ENCODE results near the gene RPP38. TPM values are rescaled to one million over a fixed set of nuclear protein-coding genes. Genes with fewer than 3 reads are reported as not detected.
A peak's percentile ranks its signal among the peaks of the same experiment; 100 is the strongest.

RPP38 gene
- total RNA-seq = 19.4 and 20.3 TPM in 2 replicates

DNA sequence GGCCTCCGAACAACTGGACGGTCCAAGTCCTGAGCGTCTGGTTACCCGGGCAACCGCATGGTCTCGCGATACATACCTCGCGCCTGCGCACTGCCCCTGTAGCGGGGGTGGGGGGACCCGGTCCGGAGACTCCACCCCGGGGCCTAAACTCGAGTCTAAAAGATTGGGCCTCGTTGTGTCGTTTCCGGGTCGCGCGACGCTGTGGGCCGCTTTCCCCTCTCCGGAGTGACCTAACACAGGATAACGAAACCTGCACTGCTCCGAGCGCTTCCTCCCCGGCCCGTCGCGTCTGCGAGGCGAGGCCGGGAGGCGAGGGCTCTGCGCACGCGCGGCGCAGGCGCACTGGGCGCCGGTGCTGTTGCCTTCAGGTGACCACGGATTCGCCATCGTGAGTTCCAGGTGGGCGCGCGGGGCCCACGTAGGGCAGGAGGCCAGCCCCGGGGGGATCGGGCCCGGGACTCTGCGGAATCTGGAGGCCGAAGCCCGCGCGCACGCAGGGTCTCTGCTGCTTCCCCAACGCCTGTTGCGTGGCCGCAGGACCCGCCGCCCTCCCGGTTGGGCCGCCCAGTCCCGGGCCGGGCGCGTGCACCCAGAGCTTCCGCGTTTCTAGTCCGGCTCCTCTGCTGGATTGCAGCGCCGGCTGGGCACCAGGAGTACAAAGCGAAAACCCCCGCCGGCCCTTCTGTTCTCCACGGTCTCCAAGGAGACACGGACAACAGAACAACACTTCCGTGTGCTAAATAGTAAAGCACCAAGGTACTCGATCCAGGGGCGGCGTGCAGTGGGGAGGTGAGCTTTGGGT is at the start of gene RPP38:
Gene RPP38, plus strand, starts transcription at position 345 of the 802 bp plus-strand sequence. CDS start 5,960 bp downstream, outside the sequence.
- DNase-seq (ENCODE audit: low spot score) = peak; percentile 91
- peak within 1 kb of the TSS; percentile 95 for H3K4me3 Mint-ChIP-seq (ENCODE audit: low read depth)
- intact Hi-C loops (cut with micrococcal nuclease) = loop anchor here (1.0 kb wide), 6 partner anchors 9 to 143 kb away; partner anchors contain the start of genes ACBD7, DCLRE1C and MEIG1
- no peaks in the 10 kb centered on the region for H3K9me3 Mint-ChIP-seq
- H3K36me3 Mint-ChIP-seq (ENCODE audit: low read depth) = peaks cover 30% of the 10 kb centered on the region
- H3K27me3 Mint-ChIP-seq (ENCODE audit: low read depth) = peaks cover 3% of the 10 kb centered on the region
- H3K4me1 Mint-ChIP-seq (ENCODE audit: low read depth) = peaks cover 21% of the 10 kb centered on the region
- H3K27ac Mint-ChIP-seq = peak within 1 kb of the TSS; percentile 98

- intact Hi-C loops (cut with micrococcal nuclease) = no loop called here
- DNase-seq (ENCODE audit: low spot score) = no peak
- Mint-ChIP-seq H3K4me3 (ENCODE audit: low read depth) (no peak overlapping the region), H3K27me3 (ENCODE audit: low read depth) (peaks cover 5% of the 10 kb centered on the region), H3K27ac (no peak overlapping the region), H3K36me3 (ENCODE audit: low read depth) (no peaks in the 10 kb centered on the region), H3K9me3 (peaks cover 3% of the 10 kb centered on the region), H3K4me1 (ENCODE audit: low read depth) (peaks cover 7% of the 10 kb centered on the region)
Measured at GRCh38 chr10:15049533-15049932, 47.6 kb upstream of the RPP38 start.

DNA sequence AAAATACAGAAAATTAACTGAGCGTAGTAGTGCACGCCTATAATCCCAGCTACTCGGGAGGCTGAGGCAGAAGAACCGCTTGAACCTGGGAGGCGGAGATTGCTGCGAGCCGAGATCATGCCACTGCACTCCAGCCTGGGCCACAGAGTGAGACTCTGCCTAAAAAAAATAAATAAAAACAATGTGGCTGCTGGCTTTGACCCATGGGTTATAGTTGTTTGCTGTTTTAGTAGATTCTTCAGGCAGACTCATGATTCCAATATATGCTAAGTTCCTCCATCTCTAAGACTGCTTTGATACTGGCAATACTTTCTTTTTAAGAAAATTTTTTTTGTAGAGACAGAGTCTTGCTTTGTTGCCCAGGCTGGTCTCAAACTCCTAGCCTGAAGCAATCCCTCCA is 45.0 kb upstream of the RPP38 start:
- Mint-ChIP-seq H3K27me3 (ENCODE audit: low read depth) (peaks cover 12% of the 10 kb centered on the region), H3K4me3 (ENCODE audit: low read depth) (no peak overlapping the region), H3K9me3 (no peaks in the 10 kb centered on the region), H3K4me1 (ENCODE audit: low read depth) (no peaks in the 10 kb centered on the region), H3K27ac (no peak overlapping the region), H3K36me3 (ENCODE audit: low read depth) (no peaks in the 10 kb centered on the region)
- intact Hi-C loops (cut with micrococcal nuclease) = no loop called here
- no peak for DNase-seq (ENCODE audit: low spot score)

DNA sequence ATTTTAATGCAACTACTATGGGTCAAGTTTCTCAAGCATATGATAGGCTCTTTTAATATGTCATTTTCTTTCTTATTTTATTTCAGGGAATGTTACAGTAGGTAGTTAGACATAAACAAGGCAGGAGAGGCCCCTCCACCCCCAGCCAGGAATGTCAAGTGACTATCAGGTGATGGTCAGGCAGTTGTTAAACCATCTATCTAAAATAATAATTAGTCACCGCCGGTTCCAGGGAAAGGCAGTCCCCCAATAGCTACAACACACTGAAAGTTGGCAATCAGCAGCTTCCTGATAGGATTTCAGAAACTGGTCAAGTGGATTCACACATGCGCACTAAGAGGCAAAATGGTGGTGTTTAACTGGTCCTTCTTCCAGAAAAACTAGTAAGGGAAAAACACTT is 44.1 kb upstream of the RPP38 start:
- intact Hi-C loops (cut with micrococcal nuclease) = no loop called here
- Mint-ChIP-seq H3K4me1 (ENCODE audit: low read depth) (no peaks in the 10 kb centered on the region), H3K9me3 (no peaks in the 10 kb centered on the region), H3K4me3 (ENCODE audit: low read depth) (no peak overlapping the region), H3K27ac (no peak overlapping the region), H3K36me3 (ENCODE audit: low read depth) (no peaks in the 10 kb centered on the region), H3K27me3 (ENCODE audit: low read depth) (peaks cover 16% of the 10 kb centered on the region)
- no peak for DNase-seq (ENCODE audit: low spot score)

DNA sequence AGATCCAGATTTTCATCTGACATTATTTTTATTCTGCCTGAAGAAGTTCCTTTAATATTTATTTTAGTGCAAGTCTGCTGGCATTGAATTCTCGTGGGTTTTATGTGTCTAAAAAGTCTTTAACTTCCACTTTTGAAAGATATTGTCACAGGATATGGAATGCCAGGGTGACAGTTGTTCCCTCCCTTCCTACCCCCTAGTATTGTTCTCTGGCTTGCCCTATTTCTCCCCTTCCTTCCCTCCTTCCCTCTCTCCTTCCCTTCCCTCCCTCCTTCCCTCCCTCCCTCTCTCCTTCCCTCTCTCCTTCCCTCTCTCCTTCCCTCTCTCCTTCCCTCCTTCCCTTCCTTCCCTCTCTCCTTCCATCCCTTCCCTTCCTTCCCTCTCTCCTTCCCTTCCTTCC is 38.5 kb upstream of the RPP38 start:
- Mint-ChIP-seq H3K4me1 (ENCODE audit: low read depth) (no peaks in the 10 kb centered on the region), H3K27ac (no peak overlapping the region), H3K9me3 (peaks cover 12% of the 10 kb centered on the region), H3K4me3 (ENCODE audit: low read depth) (no peak overlapping the region), H3K36me3 (ENCODE audit: low read depth) (no peaks in the 10 kb centered on the region), H3K27me3 (ENCODE audit: low read depth) (peaks cover 21% of the 10 kb centered on the region)
- no peak for DNase-seq (ENCODE audit: low spot score)
- intact Hi-C loops (cut with micrococcal nuclease) = no loop called here

DNA sequence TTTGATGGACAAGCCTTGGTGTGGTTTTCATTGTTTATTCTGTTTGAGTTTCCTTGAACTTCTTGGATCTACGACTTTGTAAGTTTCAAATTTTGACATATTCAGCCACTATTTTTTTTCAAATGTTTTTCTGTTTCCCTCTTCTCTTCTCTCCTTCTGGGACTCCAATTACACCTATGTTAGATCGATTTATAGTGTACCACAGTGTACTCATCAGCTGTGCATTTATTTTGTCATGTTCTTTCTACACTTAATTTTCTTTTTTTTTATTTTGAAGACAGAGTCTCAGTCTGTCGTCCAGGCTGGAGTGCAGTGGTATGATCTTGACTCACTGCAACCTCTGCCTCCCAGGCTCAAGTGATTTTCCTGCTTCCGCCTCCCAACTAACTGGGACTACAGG is 37.2 kb upstream of the RPP38 start:
- H3K36me3 Mint-ChIP-seq (ENCODE audit: low read depth) = no peaks in the 10 kb centered on the region
- peaks cover 12% of the 10 kb centered on the region for H3K9me3 Mint-ChIP-seq
- intact Hi-C loops (cut with micrococcal nuclease) = no loop called here
- H3K4me1 Mint-ChIP-seq (ENCODE audit: low read depth) = no peaks in the 10 kb centered on the region
- H3K27me3 Mint-ChIP-seq (ENCODE audit: low read depth) = peaks cover 18% of the 10 kb centered on the region
- no peak overlapping the region for H3K27ac Mint-ChIP-seq
- H3K4me3 Mint-ChIP-seq (ENCODE audit: low read depth) = no peak overlapping the region
- no peak for DNase-seq (ENCODE audit: low spot score)

DNA sequence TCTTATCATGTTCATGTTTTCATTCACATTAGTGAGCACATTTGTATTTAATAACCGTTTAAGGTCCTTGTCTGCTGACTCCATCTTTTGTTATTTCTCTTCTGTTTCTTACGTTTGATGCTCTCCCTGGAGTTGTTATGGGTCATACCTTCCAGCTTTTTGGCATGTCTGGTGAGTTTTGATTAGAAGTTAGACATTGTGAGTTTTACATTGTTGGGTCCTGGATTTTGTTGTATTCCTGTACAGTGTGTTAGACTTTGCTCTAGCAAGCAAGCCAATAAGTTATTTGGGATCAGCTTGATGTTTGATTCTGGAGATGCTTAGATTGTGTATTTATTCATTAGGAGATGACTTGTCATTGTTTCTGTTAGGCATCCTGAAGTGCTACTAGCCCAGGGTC is 36.5 kb upstream of the RPP38 start:
- intact Hi-C loops (cut with micrococcal nuclease) = no loop called here
- H3K9me3 Mint-ChIP-seq = peaks cover 12% of the 10 kb centered on the region
- peaks cover 3% of the 10 kb centered on the region for H3K4me1 Mint-ChIP-seq (ENCODE audit: low read depth)
- peaks cover 16% of the 10 kb centered on the region for H3K27me3 Mint-ChIP-seq (ENCODE audit: low read depth)
- no peaks in the 10 kb centered on the region for H3K36me3 Mint-ChIP-seq (ENCODE audit: low read depth)
- H3K27ac Mint-ChIP-seq = no peak overlapping the region
- H3K4me3 Mint-ChIP-seq (ENCODE audit: low read depth) = no peak overlapping the region
- DNase-seq (ENCODE audit: low spot score) = no peak

- Mint-ChIP-seq H3K36me3 (ENCODE audit: low read depth) (no peaks in the 10 kb centered on the region), H3K4me3 (ENCODE audit: low read depth) (no peak overlapping the region)
Measured at GRCh38 chr10:15067154-15067553, 30.0 kb upstream of the RPP38 start.

GRCh38 chr10:15068802-15069201 is 28.4 kb upstream of the RPP38 start:
- Mint-ChIP-seq H3K27me3 (ENCODE audit: low read depth) (peaks cover 7% of the 10 kb centered on the region), H3K9me3 (no peaks in the 10 kb centered on the region), H3K36me3 (ENCODE audit: low read depth) (no peaks in the 10 kb centered on the region), H3K4me1 (ENCODE audit: low read depth) (peaks cover 3% of the 10 kb centered on the region), H3K4me3 (ENCODE audit: low read depth) (no peak overlapping the region), H3K27ac (no peak overlapping the region)
- DNase-seq (ENCODE audit: low spot score) = no peak
- intact Hi-C loops (cut with micrococcal nuclease) = no loop called here

More at GRCh38 chr10:15067154-15067553, 30.0 kb upstream of the RPP38 start:
- Mint-ChIP-seq H3K27me3 (ENCODE audit: low read depth) (peaks cover 7% of the 10 kb centered on the region), H3K27ac (no peak overlapping the region), H3K9me3 (no peaks in the 10 kb centered on the region), H3K4me1 (ENCODE audit: low read depth) (peaks cover 3% of the 10 kb centered on the region)
- DNase-seq (ENCODE audit: low spot score) = no peak
- intact Hi-C loops (cut with micrococcal nuclease) = no loop called here

DNA sequence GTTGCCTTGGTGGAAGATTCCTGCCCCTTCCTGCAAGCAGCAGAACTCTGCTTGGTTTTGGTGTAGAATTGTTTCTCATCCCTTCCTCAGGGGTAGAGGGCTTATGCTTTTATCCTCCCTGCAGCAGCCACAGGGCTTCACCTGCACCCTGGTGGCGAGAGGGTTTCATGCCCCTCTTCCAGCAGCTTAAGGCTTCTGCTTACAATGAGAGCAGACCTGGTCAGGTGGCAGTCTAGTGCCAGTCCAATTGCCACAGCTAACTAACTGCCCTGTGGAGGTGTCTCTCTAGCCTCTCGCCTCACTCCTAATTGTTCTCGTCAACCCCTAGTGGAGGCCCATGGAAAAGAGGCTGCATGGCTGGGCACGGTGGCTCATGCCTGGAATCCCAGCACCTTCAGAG is 27.9 kb upstream of the RPP38 start:
- Mint-ChIP-seq H3K9me3 (no peaks in the 10 kb centered on the region), H3K27ac (no peak overlapping the region), H3K4me1 (ENCODE audit: low read depth) (peaks cover 3% of the 10 kb centered on the region), H3K27me3 (ENCODE audit: low read depth) (peaks cover 5% of the 10 kb centered on the region), H3K4me3 (ENCODE audit: low read depth) (no peak overlapping the region), H3K36me3 (ENCODE audit: low read depth) (no peaks in the 10 kb centered on the region)
- intact Hi-C loops (cut with micrococcal nuclease) = no loop called here
- DNase-seq (ENCODE audit: low spot score) = no peak

DNA sequence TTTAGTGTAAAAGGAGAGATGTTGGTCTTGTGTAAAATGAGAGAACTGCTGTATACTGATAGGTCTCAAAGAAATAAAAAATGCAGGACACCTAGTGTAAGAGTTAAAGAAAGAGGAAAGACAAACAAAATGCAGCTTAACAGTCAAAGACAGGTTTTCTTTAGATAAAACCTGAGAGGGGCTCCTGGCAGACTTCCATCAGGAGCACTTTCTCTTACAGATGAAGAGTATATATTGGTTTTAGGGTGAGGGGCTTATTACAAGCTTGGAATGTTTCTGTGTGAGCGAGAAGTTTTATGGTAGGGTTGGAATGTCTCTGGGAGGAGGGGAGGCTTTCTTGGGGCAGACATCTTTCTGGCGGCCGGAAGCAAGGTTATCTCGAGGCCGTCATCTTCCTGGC is 24.8 kb upstream of the RPP38 start:
- no peak for DNase-seq (ENCODE audit: low spot score)
- no peaks in the 10 kb centered on the region for H3K36me3 Mint-ChIP-seq (ENCODE audit: low read depth)
- H3K27me3 Mint-ChIP-seq (ENCODE audit: low read depth) = peaks cover 2% of the 10 kb centered on the region
- no peak overlapping the region for H3K4me3 Mint-ChIP-seq (ENCODE audit: low read depth)
- no peaks in the 10 kb centered on the region for H3K4me1 Mint-ChIP-seq (ENCODE audit: low read depth)
- intact Hi-C loops (cut with micrococcal nuclease) = no loop called here
- H3K9me3 Mint-ChIP-seq = no peaks in the 10 kb centered on the region
- no peak overlapping the region for H3K27ac Mint-ChIP-seq

DNA sequence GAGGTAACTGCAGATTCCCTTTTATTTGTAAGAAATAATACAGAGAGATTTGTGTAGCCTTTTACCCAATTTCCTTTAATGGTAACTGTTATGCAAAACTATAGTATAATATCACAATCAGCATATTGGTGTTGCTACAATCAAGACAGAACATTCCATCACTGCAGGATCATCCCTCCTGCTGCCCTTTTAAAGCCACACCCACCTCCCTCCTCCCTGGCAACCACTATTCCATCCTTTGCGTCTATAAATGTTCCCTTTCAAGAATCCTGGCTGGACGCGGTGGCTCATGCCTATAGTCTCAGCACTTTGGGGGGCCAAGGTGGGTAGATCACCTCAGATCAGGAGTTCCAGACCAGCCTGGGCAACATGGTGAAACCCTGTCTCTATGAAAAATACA is 21.7 kb upstream of the RPP38 start:
- H3K4me3 Mint-ChIP-seq (ENCODE audit: low read depth) = no peak overlapping the region
- H3K4me1 Mint-ChIP-seq (ENCODE audit: low read depth) = no peaks in the 10 kb centered on the region
- no peaks in the 10 kb centered on the region for H3K27me3 Mint-ChIP-seq (ENCODE audit: low read depth)
- no peaks in the 10 kb centered on the region for H3K36me3 Mint-ChIP-seq (ENCODE audit: low read depth)
- no peak overlapping the region for H3K27ac Mint-ChIP-seq
- intact Hi-C loops (cut with micrococcal nuclease) = no loop called here
- H3K9me3 Mint-ChIP-seq = no peaks in the 10 kb centered on the region
- no peak for DNase-seq (ENCODE audit: low spot score)

- DNase-seq (ENCODE audit: low spot score) = no peak
Measured at GRCh38 chr10:15083674-15084501, 13.3 kb upstream of the RPP38 start.

More at GRCh38 chr10:15083674-15084501, 13.3 kb upstream of the RPP38 start:
- H3K4me3 Mint-ChIP-seq (ENCODE audit: low read depth) = no peak overlapping the region
- no peaks in the 10 kb centered on the region for H3K4me1 Mint-ChIP-seq (ENCODE audit: low read depth)
- H3K27ac Mint-ChIP-seq = no peak overlapping the region
- no peaks in the 10 kb centered on the region for H3K36me3 Mint-ChIP-seq (ENCODE audit: low read depth)
- no peaks in the 10 kb centered on the region for H3K9me3 Mint-ChIP-seq
- no peaks in the 10 kb centered on the region for H3K27me3 Mint-ChIP-seq (ENCODE audit: low read depth)
- intact Hi-C loops (cut with micrococcal nuclease) = no loop called here

Measured in activated T-helper 2 cell treated with anti-CD3 and anti-CD28 coated beads, Interferon-gamma antibody, Interleukin-2, Interleukin-4, amounts not matched to agents 10 μg/mL and 5 μg/mL and 100 μg/mL, durations not matched to agents 14 hours and 24 hours and 36 hours (primary cell).